SK-N-SH treated with all-trans-retinoic acid at 6 μM for 48 hours (cell line): Measurements from ENCODE around the gene TCEA2.

ENCODE experiments used
- ATAC-seq: fragments of 200-7000 bp; cut with Tn5 transposase; 3 replicates; pipeline ENCODE4 v1.9.1; 2020; ENCODE audit warnings: mild to moderate bottlenecking, moderate library complexity
- ARNTL ChIP-seq: fragments of 450-650 bp; formaldehyde crosslinking; IDR thresholded peaks from 2 replicates; pipeline ENCODE4 v1.5.0; 2020; ENCODE audit warnings: low read depth, mild to moderate bottlenecking, moderate library complexity, borderline replicate concordance
- BACH2 ChIP-seq: fragments of 250-450 bp; sonication (Bioruptor Pico); IDR thresholded peaks from 2 replicates; pipeline ENCODE4 v1.9.0; 2021; ENCODE audit warnings: mild to moderate bottlenecking, borderline replicate concordance
- CREB5 ChIP-seq: fragments of 250-450 bp; sonication (Bioruptor Pico); IDR thresholded peaks from 2 replicates; pipeline ENCODE4 v1.5.1; 2020; ENCODE audit warnings: low read depth, mild to moderate bottlenecking, moderate library complexity
- CSRNP3 ChIP-seq: fragments of 250-450 bp; sonication (Bioruptor Pico); IDR thresholded peaks from 2 replicates; pipeline ENCODE4 v1.5.1; 2021; ENCODE audit warnings: mild to moderate bottlenecking, moderate library complexity
- GLIS3 ChIP-seq: fragments of 250-450 bp; sonication (Bioruptor Pico); IDR thresholded peaks from 2 replicates; pipeline ENCODE4 v1.5.0; 2020; ENCODE audit warnings: mild to moderate bottlenecking, moderate library complexity
- ISL1 ChIP-seq: fragments of 250-450 bp; sonication (Bioruptor Pico); IDR thresholded peaks from 2 replicates; pipeline ENCODE4 v2.1.2; 2022; ENCODE audit warnings: mild to moderate bottlenecking, moderate library complexity
- OSR1 ChIP-seq: fragments of 250-450 bp; sonication (Bioruptor Pico); IDR thresholded peaks from 2 replicates; pipeline ENCODE4 v1.8.0; 2022; ENCODE audit warnings: moderate library complexity, mild to moderate bottlenecking, inconsistent platforms
- PATZ1 ChIP-seq: fragments of 250-450 bp; sonication (Bioruptor Pico); IDR thresholded peaks from 2 replicates; pipeline ENCODE4 v1.8.0; 2020; ENCODE audit warnings: mild to moderate bottlenecking, moderate library complexity, borderline replicate concordance
- POU6F1 ChIP-seq: fragments of 250-450 bp; sonication (Bioruptor Pico); IDR thresholded peaks from 2 replicates; pipeline ENCODE4 v1.8.0; 2021; ENCODE audit warnings: low read depth, mild to moderate bottlenecking, moderate library complexity, borderline replicate concordance
- PPARA ChIP-seq: fragments of 250-450 bp; sonication (Bioruptor Pico); IDR thresholded peaks from 2 replicates; pipeline ENCODE4 v1.5.0; 2020; ENCODE audit warnings: mild to moderate bottlenecking, borderline replicate concordance
- SNAI2 ChIP-seq: fragments of 250-450 bp; sonication (Bioruptor Pico); IDR thresholded peaks from 2 replicates; pipeline ENCODE4 v1.5.0; 2020; ENCODE audit warnings: mild to moderate bottlenecking, moderate library complexity
- TCF4 ChIP-seq: fragments of 250-450 bp; sonication (Bioruptor Pico); IDR thresholded peaks from 2 replicates; pipeline ENCODE4 v1.8.0; 2021; ENCODE audit warnings: mild to moderate bottlenecking, moderate library complexity, borderline replicate concordance
- TOX ChIP-seq: fragments of 250-450 bp; sonication (Bioruptor Pico); IDR thresholded peaks from 2 replicates; pipeline ENCODE4 v1.8.0; 2021; ENCODE audit warnings: mild to moderate bottlenecking, moderate library complexity, borderline replicate concordance
- TSHZ2 ChIP-seq: fragments of 250-450 bp; sonication (Bioruptor Pico); IDR thresholded peaks from 2 replicates; pipeline ENCODE4 v1.5.0; 2020; ENCODE audit warnings: mild to moderate bottlenecking, moderate library complexity
- ZC3H10 ChIP-seq: fragments of 250-450 bp; sonication (Bioruptor Pico); IDR thresholded peaks from 2 replicates; pipeline ENCODE4 v1.5.1; 2021; ENCODE audit warnings: mild to moderate bottlenecking, moderate library complexity
- ZFP3 ChIP-seq: fragments of 250-450 bp; sonication (Bioruptor Pico); IDR thresholded peaks from 2 replicates; pipeline ENCODE4 v1.5.0; 2020; ENCODE audit warnings: mild to moderate bottlenecking, moderate library complexity
- ZNF565 ChIP-seq: fragments of 450-650 bp; formaldehyde crosslinking; conservative IDR thresholded peaks from 2 replicates; pipeline ENCODE4 v1.5.0; 2020; ENCODE audit warnings: low read depth, mild to moderate bottlenecking, moderate library complexity
- ZNF70 ChIP-seq: fragments of 450-650 bp; formaldehyde crosslinking; IDR thresholded peaks from 2 replicates; pipeline ENCODE4 v1.5.0; 2020; ENCODE audit warnings: mild to moderate bottlenecking, moderate library complexity
- ZNF8 ChIP-seq: fragments of 450-650 bp; formaldehyde crosslinking; IDR thresholded peaks from 2 replicates; pipeline ENCODE4 v1.5.0; 2020; ENCODE audit warnings: mild to moderate bottlenecking, moderate library complexity

Gene TCEA2

GRCh38 chr20:64074963-64075362 is 12.0 kb downstream of the TCEA2 start:
- no peak for TF ChIP-seq ISL1 (CRISPR knock-in tag)
- ATAC-seq, result no peak

GRCh38 chr20:64075556-64075955 is 12.6 kb downstream of the TCEA2 start:
- no peak for TF ChIP-seq ZNF565
- no peak for TF ChIP-seq ISL1 (CRISPR knock-in tag)
- no peak for TF ChIP-seq TSHZ2 (CRISPR knock-in tag)
- no peak for TF ChIP-seq ARNTL
- no peak for TF ChIP-seq GLIS3 (CRISPR knock-in tag)
- ATAC-seq, result no peak

- TF ChIP-seq ZNF70 (CRISPR knock-in tag) (no peak), SNAI2 (CRISPR knock-in tag) (no peak), POU6F1 (no peak), PPARA (no peak), TOX (CRISPR knock-in tag) (no peak), TSHZ2 (CRISPR knock-in tag) (no peak), BACH2 (CRISPR knock-in tag) (no peak), PATZ1 (no peak), ZNF8 (no peak), ZFP3 (CRISPR knock-in tag) (no peak), CSRNP3 (CRISPR knock-in tag) (no peak)
- no peak for ATAC-seq
Observed at GRCh38 chr20:64076061-64076997, 13.3 kb downstream of the TCEA2 start.

- no peak for ATAC-seq
- no peak for TF ChIP-seq SNAI2 (CRISPR knock-in tag)
- TF ChIP-seq CSRNP3 (CRISPR knock-in tag), result no peak
- TF ChIP-seq CREB5 (CRISPR knock-in tag), result no peak
- no peak for TF ChIP-seq ZNF70 (CRISPR knock-in tag)
- no peak for TF ChIP-seq BACH2 (CRISPR knock-in tag)
- TF ChIP-seq OSR1 (CRISPR knock-in tag), result no peak
- TF ChIP-seq ZC3H10 (CRISPR knock-in tag), result no peak
- TF ChIP-seq ZFP3 (CRISPR knock-in tag), result no peak
- no peak for TF ChIP-seq TCF4 (CRISPR knock-in tag)
- no peak for TF ChIP-seq PATZ1
Observed at GRCh38 chr20:64077094-64077493, 14.1 kb downstream of the TCEA2 start.
